ENCODE data around the gene SH2D1B.

The SH2D1B gene

GRCh38 chr1:162381941-162382750 is 29.8 kb downstream of the SH2D1B start:
- DNase-seq (ENCODE audit: low spot score), result no peak

GRCh38 chr1:162381383-162381782 is 30.6 kb downstream of the SH2D1B start, which contains the start of gene C1orf226:
Gene C1orf226 (plus strand): TSS chr1:162381728. CDS start chr1:162381902, 174 bp downstream.
- no peak for DNase-seq (ENCODE audit: low spot score)

GRCh38 chr1:162380061-162380846 is 31.7 kb downstream of the SH2D1B start:
- DNase-seq (ENCODE audit: low spot score), result no peak

- DNase-seq (ENCODE audit: low spot score), result no peak
These were observed 35.2 kb downstream of the SH2D1B start, which contains the start of gene SPATA46 for GRCh38 chr1:162376691-162377090. Gene SPATA46 (minus strand): TSS chr1:162376854. CDS start chr1:162376790, 64 bp downstream.

GRCh38 chr1:162375463-162375862 is 36.5 kb downstream of the SH2D1B start:
- no peak for DNase-seq (ENCODE audit: low spot score)

- no peak for DNase-seq (ENCODE audit: low spot score)
These were observed 37.5 kb downstream of the SH2D1B start for GRCh38 chr1:162374406-162374805.

GRCh38 chr1:162373541-162374260 is 38.2 kb downstream of the SH2D1B start:
- DNase-seq (ENCODE audit: low spot score), result no peak

GRCh38 chr1:162373072-162373427 is 38.9 kb downstream of the SH2D1B start:
- DNase-seq (ENCODE audit: low spot score), result no peak

GRCh38 chr1:162372159-162373071 is 39.5 kb downstream of the SH2D1B start:
- no peak for DNase-seq (ENCODE audit: low spot score)

- DNase-seq (ENCODE audit: low spot score), result no peak
These were observed 40.3 kb downstream of the SH2D1B start for GRCh38 chr1:162371611-162372010.

- DNase-seq (ENCODE audit: low spot score), result no peak
These were observed 41.2 kb downstream of the SH2D1B start for GRCh38 chr1:162370721-162371120.

- DNase-seq (ENCODE audit: low spot score), result no peak
These were observed 41.8 kb downstream of the SH2D1B start for GRCh38 chr1:162370161-162370560.

- no peak for DNase-seq (ENCODE audit: low spot score)
These were observed 42.4 kb downstream of the SH2D1B start for GRCh38 chr1:162369571-162369970.

GRCh38 chr1:162368451-162368850 is 43.5 kb downstream of the SH2D1B start:
- no peak for DNase-seq (ENCODE audit: low spot score)

- no peak for DNase-seq (ENCODE audit: low spot score)
These were observed 44.2 kb downstream of the SH2D1B start for GRCh38 chr1:162367772-162368171.

- DNase-seq (ENCODE audit: low spot score), result no peak
These were observed 44.9 kb downstream of the SH2D1B start for GRCh38 chr1:162367073-162367472.

- no peak for DNase-seq (ENCODE audit: low spot score)
These were observed 45.3 kb downstream of the SH2D1B start for GRCh38 chr1:162366671-162367070.

GRCh38 chr1:162366149-162366548 is 45.8 kb downstream of the SH2D1B start:
- no peak for DNase-seq (ENCODE audit: low spot score)

- no peak for DNase-seq (ENCODE audit: low spot score)
These were observed 46.5 kb downstream of the SH2D1B start for GRCh38 chr1:162365284-162366020.

- no peak for DNase-seq (ENCODE audit: low spot score)
These were observed 47.4 kb downstream of the SH2D1B start for GRCh38 chr1:162364498-162364897.

GRCh38 chr1:162363823-162364222 is 48.1 kb downstream of the SH2D1B start:
- no peak for DNase-seq (ENCODE audit: low spot score)

All from HuH-7.5 (cell line).